SU-DHL-6 (cell line): ENCODE data around the gene NANOGP8.

Experiments
- CTCF ChIP-seq: fragments of 200-600 bp; sonication (generic); IDR thresholded peaks from one replicate; pipeline ENCODE4 v1.5.1; 2017; ENCODE audit warnings: antibody characterized with exemption, mild to moderate bottlenecking, low read length, moderate library complexity; ENCODE audit not compliant: insufficient read depth, poor library complexity, severe bottlenecking
- EZH2phosphoT487 ChIP-seq: fragments of 200-600 bp; sonication (generic), shearing (Covaris generic); conservative IDR thresholded peaks from 2 replicates; pipeline ENCODE4 v1.6.1; 2018; ENCODE audit warnings: mild to moderate bottlenecking, antibody characterized with exemption, low read length, moderate library complexity, mixed read lengths

DNA sequence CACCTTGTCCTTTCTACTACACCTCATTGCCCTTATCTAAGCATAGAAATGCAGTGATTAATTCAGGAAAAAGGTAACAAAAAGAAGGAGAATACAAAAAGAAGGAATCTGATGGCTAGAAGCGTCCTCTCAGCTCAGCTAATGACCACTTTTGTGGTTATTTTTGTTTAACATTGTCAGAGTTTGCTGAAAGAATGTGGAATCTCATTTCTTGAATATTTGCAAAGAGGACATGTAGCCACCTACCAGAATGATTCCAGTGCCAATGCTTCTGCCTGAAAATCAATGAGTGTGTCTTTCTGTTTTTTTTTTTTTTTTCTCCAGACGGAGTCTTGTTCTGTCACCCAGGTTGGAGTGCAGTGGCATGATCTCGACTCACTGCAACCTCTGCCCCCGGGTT lies 24.5 kb downstream of the NANOGP8 start:
- TF ChIP-seq CTCF (no peak), EZH2phosphoT487 (no peak)
